ENCODE measurements around the gene COX6A1. TPM values are rescaled to one million over a fixed set of nuclear protein-coding genes. Genes with fewer than 3 reads are reported as not detected.

The COX6A1 gene
- total and polyA plus RNA-seq, 2 of the 13 experiments (the other 11 are each of a cell fraction or from before 2014, with no cell fraction given), result 542 to 673 TPM

DNA sequence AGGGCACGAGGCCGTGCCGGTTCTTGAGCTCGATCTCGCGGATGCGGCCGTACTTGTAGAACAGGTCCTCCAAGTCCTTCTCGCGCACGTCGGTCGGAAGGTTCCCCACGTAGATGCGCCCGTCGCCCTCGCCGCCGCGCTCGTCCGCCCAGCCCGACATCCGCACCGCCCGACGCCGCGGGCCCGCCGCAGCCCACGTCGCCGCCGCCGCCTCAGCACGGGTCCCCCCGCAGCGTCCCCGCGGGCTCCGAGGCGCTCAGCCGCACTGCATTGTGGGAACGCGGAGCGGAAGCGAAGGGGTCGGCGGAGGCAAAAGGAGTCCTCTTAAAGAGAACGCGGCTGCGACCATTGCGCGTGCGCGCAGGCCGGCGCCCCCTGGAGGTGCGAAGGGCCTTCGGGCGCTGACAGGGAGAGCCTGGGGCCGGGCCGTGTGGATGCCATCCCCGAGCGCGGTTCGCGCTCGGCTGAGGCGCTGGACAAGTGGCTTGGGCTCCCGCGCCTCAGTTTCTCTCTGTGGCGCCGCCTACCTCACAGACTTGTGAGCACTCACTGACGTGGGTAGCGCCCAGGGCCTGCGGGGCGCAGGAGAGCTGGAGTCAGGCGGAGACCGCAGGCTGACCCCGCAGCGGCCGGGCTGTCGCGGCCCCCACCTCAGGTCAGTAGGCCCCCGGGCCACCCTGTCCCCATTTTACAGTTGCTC, 31.7 kb downstream of the COX6A1 start, which contains the start of gene SRSF9 (continued):
- peak; percentile 77; the same call in 1 of the 2 replicates for TF ChIP-seq TOPORS (CRISPR knock-in tag; IDR thresholded peaks at IDR 0.05)
- TF ChIP-seq, protein P1, sequence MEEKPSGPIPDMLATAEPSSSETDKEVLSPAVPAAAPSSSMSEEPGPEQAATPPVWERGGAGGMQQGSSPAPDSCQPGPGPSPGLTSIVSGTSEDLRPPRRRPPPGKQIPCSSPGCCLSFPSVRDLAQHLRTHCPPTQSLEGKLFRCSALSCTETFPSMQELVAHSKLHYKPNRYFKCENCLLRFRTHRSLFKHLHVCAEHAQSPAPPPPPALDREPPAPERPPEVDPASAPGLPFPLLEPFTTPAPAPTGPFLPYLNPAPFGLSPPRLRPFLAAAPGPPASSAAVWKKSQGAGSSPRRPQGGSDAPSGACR (CRISPR knock-in tag; IDR thresholded peaks at IDR 0.05), result no peak; the same call in 1 of the 2 replicates
- TF ChIP-seq, protein P2, sequence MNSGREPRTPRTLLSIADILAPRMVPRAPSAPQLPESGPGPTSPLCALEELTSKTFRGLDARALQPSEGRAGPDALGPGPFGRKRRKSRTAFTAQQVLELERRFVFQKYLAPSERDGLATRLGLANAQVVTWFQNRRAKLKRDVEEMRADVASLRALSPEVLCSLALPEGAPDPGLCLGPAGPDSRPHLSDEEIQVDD (CRISPR knock-in tag; IDR thresholded peaks at IDR 0.05; ENCODE audit: borderline replicate concordance), result peak; percentile 34; the same call in 1 of the 2 replicates
- TF ChIP-seq MAF1 (CRISPR knock-in tag; IDR thresholded peaks at IDR 0.05; ENCODE audit: borderline replicate concordance), result no peak
- TF ChIP-seq NR2C2 (CRISPR knock-in tag; IDR thresholded peaks at IDR 0.05; ENCODE audit: borderline replicate concordance), result peak; percentile 62
- TF ChIP-seq CC2D1A (CRISPR knock-in tag; IDR thresholded peaks at IDR 0.05), result no peak
- no peak for TF ChIP-seq ZNF496 (CRISPR knock-in tag; IDR thresholded peaks at IDR 0.05; ENCODE audit: insufficient replicate concordance)
- TF ChIP-seq PTBP1 (IDR thresholded peaks at IDR 0.05; ENCODE audit: low read depth, low read length, poor library complexity, severe bottlenecking), result no peak
- no peak for TF ChIP-seq RBAK (CRISPR knock-in tag; IDR thresholded peaks at IDR 0.05)
- no peak for TF ChIP-seq KLF15 (CRISPR knock-in tag; IDR thresholded peaks at IDR 0.05; ENCODE audit: borderline replicate concordance)
- TF ChIP-seq FIP1L1 (IDR thresholded peaks at IDR 0.05; ENCODE audit: borderline replicate concordance, insufficient read depth, low read depth, low read length), result no peak
- no peak for TF ChIP-seq ZNF672 (CRISPR knock-in tag; IDR thresholded peaks at IDR 0.05)
- TF ChIP-seq ZNF441 (CRISPR knock-in tag; IDR thresholded peaks at IDR 0.05; ENCODE audit: borderline replicate concordance), result 0 out of 2 replicates have a peak, but pooled peaks have one; percentile 9
- no peak for TF ChIP-seq ZNF879 (CRISPR knock-in tag; IDR thresholded peaks at IDR 0.05)
- no peak; the same call in 1 of the 2 replicates for TF ChIP-seq JUN (CRISPR knock-in tag; IDR thresholded peaks at IDR 0.05)
- TF ChIP-seq, protein P3, sequence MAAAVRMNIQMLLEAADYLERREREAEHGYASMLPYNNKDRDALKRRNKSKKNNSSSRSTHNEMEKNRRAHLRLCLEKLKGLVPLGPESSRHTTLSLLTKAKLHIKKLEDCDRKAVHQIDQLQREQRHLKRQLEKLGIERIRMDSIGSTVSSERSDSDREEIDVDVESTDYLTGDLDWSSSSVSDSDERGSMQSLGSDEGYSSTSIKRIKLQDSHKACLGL (CRISPR knock-in tag; IDR thresholded peaks at IDR 0.05), result no peak; the same call in none of the 2 replicates
- no peak for TF ChIP-seq ZNF737 (CRISPR knock-in tag; IDR thresholded peaks at IDR 0.05; ENCODE audit: borderline replicate concordance)
- TF ChIP-seq REL (CRISPR knock-in tag; conservative IDR thresholded peaks at IDR 0.05), result no peak
- TF ChIP-seq, protein P4, sequence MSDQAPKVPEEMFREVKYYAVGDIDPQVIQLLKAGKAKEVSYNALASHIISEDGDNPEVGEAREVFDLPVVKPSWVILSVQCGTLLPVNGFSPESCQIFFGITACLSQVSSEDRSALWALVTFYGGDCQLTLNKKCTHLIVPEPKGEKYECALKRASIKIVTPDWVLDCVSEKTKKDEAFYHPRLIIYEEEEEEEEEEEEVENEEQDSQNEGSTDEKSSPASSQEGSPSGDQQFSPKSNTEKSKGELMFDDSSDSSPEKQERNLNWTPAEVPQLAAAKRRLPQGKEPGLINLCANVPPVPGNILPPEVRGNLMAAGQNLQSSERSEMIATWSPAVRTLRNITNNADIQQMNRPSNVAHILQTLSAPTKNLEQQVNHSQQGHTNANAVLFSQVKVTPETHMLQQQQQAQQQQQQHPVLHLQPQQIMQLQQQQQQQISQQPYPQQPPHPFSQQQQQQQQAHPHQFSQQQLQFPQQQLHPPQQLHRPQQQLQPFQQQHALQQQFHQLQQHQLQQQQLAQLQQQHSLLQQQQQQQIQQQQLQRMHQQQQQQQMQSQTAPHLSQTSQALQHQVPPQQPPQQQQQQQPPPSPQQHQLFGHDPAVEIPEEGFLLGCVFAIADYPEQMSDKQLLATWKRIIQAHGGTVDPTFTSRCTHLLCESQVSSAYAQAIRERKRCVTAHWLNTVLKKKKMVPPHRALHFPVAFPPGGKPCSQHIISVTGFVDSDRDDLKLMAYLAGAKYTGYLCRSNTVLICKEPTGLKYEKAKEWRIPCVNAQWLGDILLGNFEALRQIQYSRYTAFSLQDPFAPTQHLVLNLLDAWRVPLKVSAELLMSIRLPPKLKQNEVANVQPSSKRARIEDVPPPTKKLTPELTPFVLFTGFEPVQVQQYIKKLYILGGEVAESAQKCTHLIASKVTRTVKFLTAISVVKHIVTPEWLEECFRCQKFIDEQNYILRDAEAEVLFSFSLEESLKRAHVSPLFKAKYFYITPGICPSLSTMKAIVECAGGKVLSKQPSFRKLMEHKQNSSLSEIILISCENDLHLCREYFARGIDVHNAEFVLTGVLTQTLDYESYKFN (CRISPR knock-in tag; conservative IDR thresholded peaks at IDR 0.05), result no peak; the same call in 1 of the 2 replicates
- no peak for TF ChIP-seq ZBTB1 (CRISPR knock-in tag; IDR thresholded peaks at IDR 0.05; ENCODE audit: borderline replicate concordance)
- peak; percentile 47 for TF ChIP-seq GABPA (IDR thresholded peaks at IDR 0.05; ENCODE audit: low read depth, low read length)
- peak; percentile 73 for TF ChIP-seq GABPA (CRISPR knock-in tag; IDR thresholded peaks at IDR 0.05; ENCODE audit: low read depth)
- TF ChIP-seq STAG1 (CRISPR knock-in tag; IDR thresholded peaks at IDR 0.05), result peak; percentile 26; the same call in 1 of the 2 replicates
- TF ChIP-seq, protein P5, sequence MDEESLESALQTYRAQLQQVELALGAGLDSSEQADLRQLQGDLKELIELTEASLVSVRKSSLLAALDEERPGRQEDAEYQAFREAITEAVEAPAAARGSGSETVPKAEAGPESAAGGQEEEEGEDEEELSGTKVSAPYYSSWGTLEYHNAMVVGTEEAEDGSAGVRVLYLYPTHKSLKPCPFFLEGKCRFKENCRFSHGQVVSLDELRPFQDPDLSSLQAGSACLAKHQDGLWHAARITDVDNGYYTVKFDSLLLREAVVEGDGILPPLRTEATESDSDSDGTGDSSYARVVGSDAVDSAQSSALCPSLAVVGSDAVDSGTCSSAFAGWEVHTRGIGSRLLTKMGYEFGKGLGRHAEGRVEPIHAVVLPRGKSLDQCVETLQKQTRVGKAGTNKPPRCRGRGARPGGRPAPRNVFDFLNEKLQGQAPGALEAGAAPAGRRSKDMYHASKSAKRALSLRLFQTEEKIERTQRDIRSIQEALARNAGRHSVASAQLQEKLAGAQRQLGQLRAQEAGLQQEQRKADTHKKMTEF (CRISPR knock-in tag; IDR thresholded peaks at IDR 0.05), result peak; percentile 79

Data from HepG2 (cell line).